ENCODE measurements around the gene HSF2. TPM values are rescaled to one million over a fixed set of nuclear protein-coding genes. Genes with fewer than 3 reads are reported as not detected.

The HSF2 gene
- total and polyA plus RNA-seq, 7 donors = 3.5 to 37.1 (median 22.4) TPM

GRCh38 chr6:122363769-122364483 lies 35.5 kb upstream of the HSF2 start:
- 84% methylated on average over 6 of the region's 6 CpGs for WGBS, 2 donors
- Histone ChIP-seq H3K4me1 (no peaks in the 10 kb centered on the region), H3K9me3 (no peaks in the 10 kb centered on the region), H3K36me3 (no peaks in the 10 kb centered on the region), H3K27ac (no peak overlapping the region), H3K27me3 (no peaks in the 10 kb centered on the region), H3K4me3 (no peak overlapping the region)
- intact Hi-C loops (cut with DNase I) = no loop called here
- DNase-seq = no peak
- no peak for TF ChIP-seq POLR2A (IDR thresholded peaks at IDR 0.05)
- TF ChIP-seq, protein P1, sequence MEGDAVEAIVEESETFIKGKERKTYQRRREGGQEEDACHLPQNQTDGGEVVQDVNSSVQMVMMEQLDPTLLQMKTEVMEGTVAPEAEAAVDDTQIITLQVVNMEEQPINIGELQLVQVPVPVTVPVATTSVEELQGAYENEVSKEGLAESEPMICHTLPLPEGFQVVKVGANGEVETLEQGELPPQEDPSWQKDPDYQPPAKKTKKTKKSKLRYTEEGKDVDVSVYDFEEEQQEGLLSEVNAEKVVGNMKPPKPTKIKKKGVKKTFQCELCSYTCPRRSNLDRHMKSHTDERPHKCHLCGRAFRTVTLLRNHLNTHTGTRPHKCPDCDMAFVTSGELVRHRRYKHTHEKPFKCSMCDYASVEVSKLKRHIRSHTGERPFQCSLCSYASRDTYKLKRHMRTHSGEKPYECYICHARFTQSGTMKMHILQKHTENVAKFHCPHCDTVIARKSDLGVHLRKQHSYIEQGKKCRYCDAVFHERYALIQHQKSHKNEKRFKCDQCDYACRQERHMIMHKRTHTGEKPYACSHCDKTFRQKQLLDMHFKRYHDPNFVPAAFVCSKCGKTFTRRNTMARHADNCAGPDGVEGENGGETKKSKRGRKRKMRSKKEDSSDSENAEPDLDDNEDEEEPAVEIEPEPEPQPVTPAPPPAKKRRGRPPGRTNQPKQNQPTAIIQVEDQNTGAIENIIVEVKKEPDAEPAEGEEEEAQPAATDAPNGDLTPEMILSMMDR (IDR thresholded peaks at IDR 0.05) = no peak
- no peak for TF ChIP-seq POLR2AphosphoS5 (IDR thresholded peaks at IDR 0.05)
- no peak for TF ChIP-seq EP300 (IDR thresholded peaks at IDR 0.05)

DNA sequence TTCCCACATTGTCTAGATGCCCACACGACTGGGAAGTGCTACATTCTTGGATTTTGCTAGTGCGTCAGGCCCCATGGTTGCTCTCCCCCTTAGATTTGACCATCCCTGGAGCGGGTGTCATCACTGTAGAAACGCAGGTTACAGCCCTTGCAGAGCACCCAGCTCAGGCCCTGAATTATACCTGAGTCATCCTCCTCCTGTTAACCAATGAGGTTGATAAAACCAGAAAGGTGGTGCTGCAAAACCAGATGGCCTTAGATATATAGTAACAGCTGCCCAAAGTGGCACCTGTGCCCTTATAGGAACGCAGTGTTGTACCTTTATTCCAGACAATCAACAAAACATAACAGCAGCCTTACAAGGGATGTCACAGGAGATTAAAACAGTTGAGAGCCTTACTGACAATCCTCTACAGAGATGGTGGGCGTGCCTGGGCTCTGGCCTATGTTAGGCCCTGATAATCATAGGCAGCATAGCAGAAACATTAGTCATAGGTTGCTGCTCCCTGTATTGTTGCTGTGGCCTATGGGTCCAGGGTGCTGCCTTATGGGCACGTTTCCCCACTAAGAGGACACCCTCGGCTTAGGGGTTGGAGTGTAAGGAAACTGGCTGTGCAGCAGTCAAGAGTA lies 33.6 kb upstream of the HSF2 start:
- no peaks in the 10 kb centered on the region for H3K4me1 ChIP-seq
- WGBS, 2 donors = 85 to 88% methylated on average over 8 of the region's 8 CpGs
- TF ChIP-seq EP300 (IDR thresholded peaks at IDR 0.05) (no peak), POLR2AphosphoS5 (IDR thresholded peaks at IDR 0.05) (no peak), POLR2A (IDR thresholded peaks at IDR 0.05) (no peak)
- TF ChIP-seq, protein P1 (IDR thresholded peaks at IDR 0.05) = no peak

GRCh38 chr6:122367171-122367570 lies 32.3 kb upstream of the HSF2 start:
- DNase-seq = no peak
- intact Hi-C loops (cut with DNase I) = no loop called here
- TF ChIP-seq EP300 (IDR thresholded peaks at IDR 0.05) = no peak
- TF ChIP-seq, protein P1 (IDR thresholded peaks at IDR 0.05) = no peak
- no peak for TF ChIP-seq POLR2AphosphoS5 (IDR thresholded peaks at IDR 0.05)
- no peak for TF ChIP-seq POLR2A (IDR thresholded peaks at IDR 0.05)
- Histone ChIP-seq H3K4me3 (no peak overlapping the region), H3K36me3 (no peaks in the 10 kb centered on the region), H3K9me3 (no peaks in the 10 kb centered on the region), H3K27ac (no peak overlapping the region), H3K27me3 (no peaks in the 10 kb centered on the region), H3K4me1 (no peaks in the 10 kb centered on the region)
- 80 to 89% methylated on average over 1 of the region's 1 CpG for WGBS, 2 donors

More for the DNA sequence above, 33.6 kb upstream of the HSF2 start:
- DNase-seq = no peak
- no peaks in the 10 kb centered on the region for H3K27me3 ChIP-seq
- no peak overlapping the region for H3K27ac ChIP-seq
- H3K4me3 ChIP-seq = no peak overlapping the region
- H3K9me3 ChIP-seq = no peaks in the 10 kb centered on the region
- intact Hi-C loops (cut with DNase I) = no loop called here
- no peaks in the 10 kb centered on the region for H3K36me3 ChIP-seq

DNA sequence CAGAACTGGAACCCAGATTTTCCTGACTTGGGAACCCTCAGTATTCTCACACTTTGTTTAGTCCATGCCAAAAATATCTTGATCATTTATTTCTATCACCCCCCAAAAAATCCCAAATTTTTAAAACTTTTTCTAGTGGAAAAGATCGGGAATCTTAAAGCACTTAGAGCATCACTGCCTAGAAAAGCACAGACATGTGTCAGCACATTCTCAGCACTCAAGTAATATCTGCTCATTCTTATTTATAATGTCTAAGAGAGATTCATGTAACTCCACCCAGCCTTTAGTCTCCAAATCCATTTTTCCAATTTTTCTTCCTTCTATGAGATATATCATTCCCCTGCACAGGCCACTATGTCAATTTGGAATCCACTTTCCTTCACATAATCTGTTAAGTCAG lies 29.9 kb upstream of the HSF2 start:
- Histone ChIP-seq H3K9me3 (no peaks in the 10 kb centered on the region), H3K27ac (no peak overlapping the region), H3K4me1 (no peaks in the 10 kb centered on the region), H3K4me3 (no peak overlapping the region), H3K36me3 (no peaks in the 10 kb centered on the region), H3K27me3 (no peaks in the 10 kb centered on the region)
- TF ChIP-seq EP300 (IDR thresholded peaks at IDR 0.05) = no peak
- TF ChIP-seq, protein P1 (IDR thresholded peaks at IDR 0.05) = no peak
- TF ChIP-seq POLR2AphosphoS5 (IDR thresholded peaks at IDR 0.05) = no peak
- TF ChIP-seq POLR2A (IDR thresholded peaks at IDR 0.05) = no peak
- DNase-seq = no peak
- intact Hi-C loops (cut with DNase I) = no loop called here
- 78 to 85% methylated on average over 1 of the region's 1 CpG for WGBS, 2 donors
